Measurements from ENCODE around the gene PSMB5. TPM values are rescaled to one million over a fixed set of nuclear protein-coding genes. Genes with fewer than 3 reads are reported as not detected.

PSMB5 gene
- total RNA-seq, result 10 to 100 TPM; 45.6 to 46.8 TPM

DNA sequence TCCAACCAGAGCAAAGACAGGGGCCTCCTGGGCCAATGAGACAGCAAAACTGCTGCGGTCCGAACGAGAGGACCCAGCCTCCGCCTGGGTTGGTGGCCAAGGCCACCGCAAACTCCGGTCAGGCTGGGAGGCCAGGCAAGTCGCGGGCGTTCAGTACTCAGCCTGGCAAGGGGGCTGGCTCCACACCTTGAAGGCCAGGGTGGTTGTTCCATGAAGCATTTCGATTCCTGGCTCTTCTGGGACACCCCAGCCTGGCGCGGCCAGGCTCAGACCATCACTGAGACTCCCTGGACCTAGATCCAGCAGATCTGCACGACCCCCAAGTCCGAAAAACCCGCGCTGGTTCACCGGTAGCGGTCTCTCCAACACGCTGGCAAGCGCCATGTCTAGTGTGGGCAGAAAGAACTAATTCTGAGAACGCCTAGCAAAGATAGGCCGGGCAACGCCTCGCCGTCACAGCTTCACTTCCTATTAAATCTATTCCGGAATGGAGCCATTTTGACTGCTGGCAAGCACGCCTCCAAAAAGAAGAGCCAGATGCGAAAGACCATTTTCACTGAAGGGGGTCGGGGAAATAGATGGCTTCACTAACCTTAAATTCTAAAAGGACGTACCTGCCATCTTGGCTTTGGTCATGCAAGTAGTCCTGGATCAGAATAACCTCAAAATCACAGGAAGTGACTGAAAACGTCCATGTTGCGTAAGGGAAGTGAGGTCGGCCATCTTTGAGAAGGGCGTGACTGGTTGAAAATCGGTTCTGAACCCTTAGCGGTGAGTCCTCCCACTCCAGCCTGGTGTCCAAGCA lies at the start of gene PSMB5:
Gene PSMB5, minus strand, starts transcription at position 403 of the 805 bp plus-strand sequence. Its CDS starts 19 bp downstream, at position 384.

DNA sequence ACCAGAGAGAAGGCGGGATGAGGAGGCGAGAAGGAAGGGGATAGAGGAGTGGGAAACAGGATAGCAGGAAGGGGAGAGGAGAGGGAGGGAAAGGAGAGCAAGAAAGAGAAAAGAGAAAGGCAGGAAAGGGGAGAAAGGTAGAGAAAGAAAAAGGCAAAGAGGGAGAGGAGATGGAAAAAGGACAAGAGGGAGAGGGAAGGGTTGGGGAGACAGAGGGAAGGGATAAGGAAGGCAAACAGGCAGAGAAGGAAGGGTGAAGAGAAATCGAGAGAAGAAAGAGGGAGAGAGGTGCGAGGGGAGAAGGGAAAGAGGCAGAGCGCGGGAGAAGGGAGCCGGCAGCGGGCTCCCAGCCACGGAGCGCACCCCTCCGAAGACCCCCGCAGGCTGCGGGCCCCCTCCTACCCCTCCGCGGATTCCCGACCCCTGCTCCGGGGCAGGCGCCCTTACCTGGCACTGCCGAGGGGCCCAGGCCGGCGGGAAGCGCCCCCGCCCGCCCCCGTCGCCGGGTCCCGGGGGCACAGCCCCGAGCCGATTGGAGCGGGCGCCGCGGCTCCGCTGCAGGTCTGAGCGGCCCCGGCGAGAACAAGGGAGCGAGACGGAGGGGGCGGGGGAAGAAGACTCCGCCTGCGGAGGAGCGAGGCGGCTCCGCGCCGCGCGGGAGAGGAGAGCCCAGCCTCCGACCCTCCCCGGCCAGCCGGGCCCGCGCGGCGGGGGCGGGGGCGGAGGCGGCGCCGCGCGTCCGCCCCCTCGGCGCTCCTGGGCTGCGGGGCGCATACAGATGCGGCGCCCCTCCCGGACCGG lies 22.5 kb upstream of the PSMB5 start, which contains the start of gene CDH24:
Gene CDH24, minus strand, starts transcription at position 565 of the 801 bp plus-strand sequence. CDS start 1,787 bp downstream, outside the sequence.

DNA sequence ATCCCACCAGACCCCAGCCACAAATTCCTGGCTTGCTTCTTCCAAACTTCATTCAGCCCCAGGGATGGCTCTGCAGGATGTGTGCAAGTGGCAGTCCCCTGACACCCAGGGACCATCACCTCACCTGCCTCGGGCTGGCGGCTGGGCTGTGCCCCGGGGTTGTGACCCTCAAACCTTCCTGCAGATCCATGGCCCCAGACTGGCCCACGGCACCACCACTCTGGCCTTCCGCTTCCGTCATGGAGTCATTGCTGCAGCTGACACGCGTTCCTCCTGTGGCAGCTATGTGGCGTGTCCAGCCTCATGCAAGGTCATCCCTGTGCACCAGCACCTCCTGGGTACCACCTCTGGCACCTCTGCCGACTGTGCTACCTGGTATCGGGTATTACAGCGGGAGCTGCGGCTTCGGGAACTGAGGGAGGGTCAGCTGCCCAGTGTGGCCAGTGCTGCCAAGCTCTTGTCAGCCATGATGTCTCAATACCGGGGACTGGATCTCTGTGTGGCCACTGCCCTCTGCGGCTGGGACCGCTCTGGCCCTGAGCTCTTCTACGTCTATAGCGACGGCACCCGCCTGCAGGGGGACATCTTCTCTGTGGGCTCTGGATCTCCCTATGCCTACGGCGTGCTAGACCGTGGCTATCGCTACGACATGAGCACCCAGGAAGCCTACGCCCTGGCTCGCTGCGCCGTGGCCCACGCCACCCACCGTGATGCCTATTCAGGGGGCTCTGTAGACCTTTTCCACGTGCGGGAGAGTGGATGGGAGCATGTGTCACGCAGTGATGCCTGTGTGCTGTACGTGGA lies 7.7 kb upstream of the PSMB5 start, which contains the start of gene PSMB11:
Gene PSMB11, plus strand, starts transcription at position 51 of the 804 bp plus-strand sequence. Its CDS starts 14 bp downstream, at position 65.

DNA sequence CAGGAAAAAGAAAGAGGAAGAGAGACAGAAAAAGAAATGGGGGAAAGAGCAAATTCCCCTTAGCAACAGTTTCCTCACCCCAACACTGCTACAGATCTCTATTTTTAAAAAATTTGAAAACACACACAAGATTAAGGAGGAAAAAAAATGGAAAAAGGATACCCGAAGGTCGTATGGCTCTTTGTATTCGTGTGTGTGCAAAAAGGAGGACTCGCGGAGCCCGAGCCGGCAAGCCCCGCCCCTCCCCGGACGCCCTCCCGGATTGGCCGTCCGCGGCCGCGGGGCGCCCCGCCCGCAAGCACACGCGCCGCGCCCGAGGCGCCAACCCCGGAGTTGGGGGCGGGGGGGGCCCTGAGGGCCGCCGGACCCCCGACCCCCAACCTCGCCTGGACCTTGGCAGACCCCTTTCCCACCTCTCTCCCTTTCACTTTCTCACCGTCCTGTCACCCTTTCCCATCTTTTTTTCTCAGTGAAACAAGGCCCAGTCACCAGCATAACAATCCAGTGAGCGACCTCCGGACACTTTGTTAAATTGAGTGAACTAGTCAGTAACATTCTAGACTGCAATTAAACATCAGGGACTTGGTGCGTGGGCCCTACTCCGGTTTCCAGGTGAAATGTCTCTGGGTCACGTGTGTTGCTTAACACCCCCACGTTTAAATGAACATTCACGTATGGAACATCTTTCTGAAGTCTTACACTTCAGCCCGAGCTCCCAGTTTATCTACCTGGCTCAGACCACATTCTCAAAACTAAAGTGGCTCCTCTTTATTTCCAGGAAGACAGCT lies 24.6 kb downstream of the PSMB5 start, which contains the start of gene C14orf93:
Gene C14orf93, minus strand, starts transcription at position 205 of the 788 bp plus-strand sequence. CDS start 11,120 bp downstream, outside the sequence.

DNA sequence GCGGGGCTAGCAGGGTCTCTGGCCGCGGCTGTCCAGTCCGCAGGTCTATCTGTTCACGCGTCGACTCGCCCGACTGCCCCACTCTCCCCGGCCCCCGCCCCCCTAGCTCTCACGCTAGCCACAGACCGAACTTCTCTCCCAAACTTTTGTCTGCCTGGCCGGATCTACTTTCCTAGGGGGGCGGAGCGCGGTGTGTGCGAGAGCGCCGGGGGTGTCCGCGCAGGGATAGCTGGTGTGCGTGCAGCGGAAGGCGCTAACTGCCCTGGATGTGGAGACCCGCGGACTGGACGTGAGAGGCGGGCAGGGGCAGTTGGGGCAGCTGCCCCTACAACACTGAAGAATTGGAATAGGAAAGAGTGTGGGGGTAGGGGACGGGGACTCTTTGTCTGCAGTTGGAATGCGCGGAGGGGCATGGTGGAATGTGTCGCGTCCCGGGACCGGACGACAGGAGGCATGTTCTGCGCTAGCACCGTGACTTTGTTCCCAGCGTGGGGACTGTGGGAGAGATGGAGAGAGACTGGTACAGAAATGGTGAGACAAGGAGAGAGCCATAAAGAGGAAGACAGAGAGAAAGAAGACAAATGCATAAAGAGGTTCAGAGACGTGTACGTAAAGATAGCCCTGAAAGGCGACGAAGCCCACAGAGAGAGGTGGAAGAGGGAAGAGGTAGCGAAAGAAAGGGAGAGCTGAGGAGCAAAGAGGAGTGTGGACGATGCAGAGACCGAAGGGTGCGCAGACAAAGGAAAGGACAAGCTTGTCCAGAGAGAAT lies 52.0 kb downstream of the PSMB5 start, which contains the start of gene AJUBA:
Gene AJUBA, minus strand, starts transcription at position 75 of the 769 bp plus-strand sequence. CDS start 285 bp downstream, outside the sequence.

Other genes starting within 250 kb of the PSMB5 start
- under 1 TPM; 0.43 to 0.70 TPM for gene SLC7A7, start 219.5 kb downstream of the PSMB5 start, total RNA-seq
- 100 to 1,000 TPM in 1 of 2 experiments, 10 to 100 TPM in 1; 92.2 to 100 TPM for gene MRPL52, start 205.0 kb downstream of the PSMB5 start, total RNA-seq
- gene MMP14, start 198.3 kb downstream of the PSMB5 start, total RNA-seq, result 1 to 10 TPM in 1 of 2 experiments, under 1 TPM in 1; 0.99 to 2.0 TPM
- 10 to 100 TPM; 69.7 to 72.4 TPM for gene LRP10, start 163.2 kb downstream of the PSMB5 start, total RNA-seq
- gene REM2, start 151.7 kb downstream of the PSMB5 start, total RNA-seq, result 1 to 10 TPM; 1.1 to 1.2 TPM
- gene RBM23, start 115.8 kb downstream of the PSMB5 start, total RNA-seq, result 10 to 100 TPM; 76.4 to 76.6 TPM
- 10 to 100 TPM; 42.9 to 59.5 TPM for gene PRMT5, start 105.5 kb downstream of the PSMB5 start, total RNA-seq
- 10 to 100 TPM; 62.7 to 67.4 TPM for gene HAUS4, start 77.8 kb downstream of the PSMB5 start, total RNA-seq
- 1 to 10 TPM in 1 of 2 experiments, under 1 TPM in 1; 0.96 to 1.4 TPM for gene AJUBA, start 52.3 kb downstream of the PSMB5 start, total RNA-seq
- 10 to 100 TPM in 1 of 2 experiments, 1 to 10 TPM in 1; 9.3 to 10.8 TPM for gene C14orf93, start 24.8 kb downstream of the PSMB5 start, total RNA-seq
- gene PSMB11, start 7.3 kb upstream of the PSMB5 start, total RNA-seq, result not detected
- 1 to 10 TPM; 2.3 to 2.5 TPM for gene CDH24, start 22.6 kb upstream of the PSMB5 start, total RNA-seq
- 100 to 1,000 TPM; 189 to 193 TPM for gene ACIN1, start 60.2 kb upstream of the PSMB5 start, total RNA-seq
- gene C14orf119, start 60.6 kb upstream of the PSMB5 start, total RNA-seq, result 10 to 100 TPM; 45.2 to 50.7 TPM
- gene CIROP, start 70.1 kb upstream of the PSMB5 start, total RNA-seq, result not detected
- gene CEBPE, start 84.4 kb upstream of the PSMB5 start, total RNA-seq, result 1 to 10 TPM in 1 of 2 experiments, under 1 TPM in 1; 0.96 to 1.0 TPM
- gene SLC7A8, start 148.8 kb upstream of the PSMB5 start, total RNA-seq, result under 1 TPM; 0.22 to 0.40 TPM
- gene RNF212B, start 203.0 kb upstream of the PSMB5 start, total RNA-seq, result not detected